Effector memory CD4-positive, alpha-beta T cell (primary cell): ENCODE results near the gene ZBTB12.
"Not testable (repeated sequence)": the region's sequence is repeated elsewhere in the genome, so short reads cannot be mapped to it uniquely, and the experiment has no call there.

Source experiments
- DNase-seq, 3 donors: peaks; one replicate each; pipeline ENCODE4 v3.0.0-alpha.2; 2020
- H3K27ac ChIP-seq: 2 replicates; pipeline ENCODE4 v1.7.0; 2013; ENCODE audit warnings: mild to moderate bottlenecking, low read length, moderate library complexity; ENCODE audit not compliant: insufficient read depth, poor library complexity, severe bottlenecking
- H3K27me3 ChIP-seq: replicated peaks from 2 replicates; pipeline ENCODE4 v1.7.0; 2013; ENCODE audit warnings: mild to moderate bottlenecking, low read length; ENCODE audit not compliant: insufficient read depth, control insufficient read depth, poor library complexity, severe bottlenecking
- H3K36me3 ChIP-seq: 2 replicates; pipeline ENCODE4 v1.7.0; 2013; ENCODE audit warnings: mild to moderate bottlenecking, low read length, moderate library complexity; ENCODE audit not compliant: control insufficient read depth, insufficient read depth
- H3K4me1 ChIP-seq: 2 replicates; pipeline ENCODE4 v1.7.0; 2013; ENCODE audit warnings: low read length, mild to moderate bottlenecking; ENCODE audit not compliant: control insufficient read depth, insufficient read depth, poor library complexity, severe bottlenecking
- H3K4me3 ChIP-seq: 2 replicates; pipeline ENCODE4 v1.7.0; 2013; ENCODE audit warnings: low read length, low read depth, mild to moderate bottlenecking; ENCODE audit not compliant: insufficient read depth, poor library complexity, severe bottlenecking
- H3K9me3 ChIP-seq: 2 replicates; pipeline ENCODE4 v1.7.0; 2013; ENCODE audit warnings: mild to moderate bottlenecking, low read length, moderate library complexity; ENCODE audit not compliant: control insufficient read depth

The ZBTB12 gene

DNA sequence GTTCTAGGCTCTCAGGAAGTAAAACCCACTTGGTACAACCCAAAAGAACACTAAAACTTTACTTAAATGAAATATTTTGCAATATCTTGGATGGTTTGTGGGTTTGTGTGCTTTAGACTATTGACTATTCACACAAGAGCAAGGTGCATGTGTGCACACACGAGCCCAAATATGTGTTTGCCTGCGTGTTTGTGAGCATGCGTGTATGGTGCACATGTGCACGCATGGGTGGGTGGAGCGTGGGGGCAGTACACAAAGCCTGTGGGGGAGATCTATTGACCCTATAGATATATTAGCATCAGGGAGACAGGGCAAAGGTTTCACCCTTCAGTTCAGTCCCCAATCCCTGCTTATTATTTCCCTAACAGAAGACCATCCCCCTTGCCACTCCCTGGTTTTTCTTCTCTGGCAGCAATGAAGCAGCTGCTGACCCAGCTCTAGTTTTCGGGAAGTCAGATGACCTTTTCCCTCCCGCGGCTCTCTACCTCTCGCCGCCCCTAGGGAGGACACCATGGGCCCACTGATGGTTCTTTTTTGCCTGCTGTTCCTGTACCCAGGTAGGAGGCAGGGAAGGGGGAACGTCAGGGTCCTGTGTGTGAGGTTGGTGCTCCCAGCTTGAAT lies 25.5 kb upstream of the ZBTB12 start, which contains the start of gene C2:
Gene C2 (plus strand): TSS at position 476 of the 621 bp plus-strand sequence. CDS start 36 bp downstream, at position 512.
- Histone ChIP-seq H3K27me3 (no peaks in the 10 kb centered on the region), H3K36me3 (no peaks in the 10 kb centered on the region), H3K4me3 (no peak within 1 kb of the TSS), H3K9me3 (no peaks in the 10 kb centered on the region), H3K4me1 (no peaks in the 10 kb centered on the region), H3K27ac (no peak within 1 kb of the TSS)
- DNase-seq: no peak

DNA sequence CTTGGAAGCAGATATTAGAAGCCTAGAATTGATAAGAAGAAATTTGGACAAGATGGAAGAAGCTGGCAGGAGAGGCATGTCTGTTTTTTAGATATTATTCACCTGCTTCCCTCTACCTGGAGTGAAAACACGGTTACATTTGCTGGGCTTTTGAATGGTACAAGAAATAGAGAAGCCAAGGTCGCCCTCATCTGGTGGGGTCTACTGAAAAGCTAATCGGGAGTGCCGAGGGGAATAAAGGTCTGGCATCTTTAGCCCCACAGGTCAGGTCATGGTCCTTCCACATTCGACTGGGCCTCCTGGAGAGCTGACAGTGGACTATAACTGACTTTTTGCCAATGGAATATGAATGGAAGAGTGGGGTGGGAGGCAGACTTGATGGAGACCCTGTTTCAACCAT lies 21.1 kb upstream of the ZBTB12 start:
- no peaks in the 10 kb centered on the region for H3K36me3 ChIP-seq
- DNase-seq: no peak
- no peak overlapping the region for H3K27ac ChIP-seq

GRCh38 chr6:31920811-31921210 lies 18.9 kb upstream of the ZBTB12 start:
- no peaks in the 10 kb centered on the region for H3K27me3 ChIP-seq
- no peak overlapping the region for H3K27ac ChIP-seq
- no peak for DNase-seq
- H3K9me3 ChIP-seq: no peaks in the 10 kb centered on the region
- no peaks in the 10 kb centered on the region for H3K4me1 ChIP-seq
- H3K4me3 ChIP-seq: no peak overlapping the region
- no peaks in the 10 kb centered on the region for H3K36me3 ChIP-seq

More for the DNA sequence above, 21.1 kb upstream of the ZBTB12 start:
- Histone ChIP-seq H3K27me3 (no peaks in the 10 kb centered on the region), H3K4me3 (no peak overlapping the region), H3K4me1 (no peaks in the 10 kb centered on the region), H3K9me3 (no peaks in the 10 kb centered on the region)

- Histone ChIP-seq H3K27ac (no peak overlapping the region), H3K36me3 (no peaks in the 10 kb centered on the region), H3K9me3 (no peaks in the 10 kb centered on the region), H3K4me3 (no peak overlapping the region), H3K27me3 (no peaks in the 10 kb centered on the region), H3K4me1 (no peaks in the 10 kb centered on the region)
- no peak for DNase-seq
Measured at GRCh38 chr6:31919624-31920303, 17.9 kb upstream of the ZBTB12 start.

- H3K4me3 ChIP-seq: no peak overlapping the region
- H3K4me1 ChIP-seq: no peaks in the 10 kb centered on the region
- no peaks in the 10 kb centered on the region for H3K36me3 ChIP-seq
- no peaks in the 10 kb centered on the region for H3K9me3 ChIP-seq
- no peaks in the 10 kb centered on the region for H3K27me3 ChIP-seq
- no peak for DNase-seq
- no peak overlapping the region for H3K27ac ChIP-seq
Measured at GRCh38 chr6:31918069-31918720, 16.3 kb upstream of the ZBTB12 start.

- Histone ChIP-seq H3K36me3 (no peaks in the 10 kb centered on the region), H3K9me3 (no peaks in the 10 kb centered on the region), H3K4me1 (no peaks in the 10 kb centered on the region), H3K27me3 (no peaks in the 10 kb centered on the region), H3K4me3 (no peak overlapping the region), H3K27ac (no peak overlapping the region)
- no peak for DNase-seq
Measured at GRCh38 chr6:31915756-31916155, 13.9 kb upstream of the ZBTB12 start.

GRCh38 chr6:31915351-31915750 lies 13.5 kb upstream of the ZBTB12 start:
- H3K27ac ChIP-seq: no peak overlapping the region
- H3K9me3 ChIP-seq: no peaks in the 10 kb centered on the region
- no peaks in the 10 kb centered on the region for H3K36me3 ChIP-seq
- H3K27me3 ChIP-seq: no peaks in the 10 kb centered on the region
- H3K4me1 ChIP-seq: no peaks in the 10 kb centered on the region
- no peak overlapping the region for H3K4me3 ChIP-seq
- DNase-seq: no peak

DNA sequence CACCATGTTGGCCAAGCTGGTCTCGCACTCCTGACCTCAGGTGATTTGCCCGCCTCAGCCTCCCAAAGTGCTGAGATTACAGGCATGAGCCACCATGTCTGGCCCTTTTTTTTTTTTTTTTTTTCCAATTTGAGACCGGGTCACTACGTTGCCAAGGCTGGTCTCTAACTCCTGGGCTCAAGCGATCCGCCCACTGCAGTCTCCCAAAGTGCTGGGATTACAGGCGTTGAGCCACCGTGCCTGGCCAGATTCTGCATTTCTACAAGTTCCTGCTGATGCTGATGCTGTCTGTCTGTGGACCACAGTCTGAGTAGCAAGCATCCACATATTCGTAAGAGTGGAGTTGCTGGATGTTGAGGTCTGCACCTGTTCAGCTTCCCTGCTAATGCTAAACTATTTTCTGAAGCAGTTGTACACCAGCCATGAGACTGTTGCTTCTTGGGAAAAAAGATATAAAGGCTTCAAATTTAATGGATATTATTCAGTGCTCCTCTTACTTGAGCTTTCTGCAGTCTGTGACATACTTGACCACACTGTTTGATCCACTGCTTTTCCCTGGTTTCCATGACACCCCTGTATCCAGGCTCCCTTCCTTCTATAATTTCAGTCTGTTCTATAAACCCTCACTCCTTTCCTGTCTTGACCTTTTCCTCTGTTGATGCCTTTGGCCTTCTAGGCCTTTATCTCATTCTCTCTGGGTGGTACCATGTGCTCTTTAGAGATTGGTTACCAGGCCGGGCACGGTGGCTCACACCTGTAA lies 10.1 kb upstream of the ZBTB12 start:
- no peaks in the 10 kb centered on the region for H3K4me1 ChIP-seq

DNA sequence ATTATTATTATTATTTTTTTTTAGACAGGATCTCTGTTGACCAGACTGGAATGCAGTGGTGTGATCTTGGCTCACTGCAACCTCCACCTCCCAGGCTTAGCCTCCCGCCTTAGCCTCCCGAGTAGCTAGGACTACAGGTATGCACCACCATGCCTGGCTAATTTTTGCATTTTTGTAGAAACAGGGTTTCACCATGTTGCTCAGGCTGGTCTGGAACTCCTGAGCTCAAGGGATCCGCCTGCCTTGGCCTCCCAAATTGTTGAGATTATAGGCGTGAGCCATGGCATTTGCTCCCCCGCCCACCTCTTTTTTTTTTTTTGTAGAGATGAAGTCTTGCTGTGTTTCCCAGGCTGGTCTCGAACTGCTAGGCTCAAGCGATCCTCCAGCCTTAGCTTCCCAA lies 7.4 kb upstream of the ZBTB12 start:
- not testable (repeated sequence) for H3K4me3 ChIP-seq, H3K9me3 ChIP-seq, H3K27me3 ChIP-seq, H3K4me1 ChIP-seq, DNase-seq, H3K36me3 ChIP-seq, H3K27ac ChIP-seq

More for the DNA sequence above, 10.1 kb upstream of the ZBTB12 start:
- no peak overlapping the region for H3K27ac ChIP-seq
- no peaks in the 10 kb centered on the region for H3K27me3 ChIP-seq
- H3K9me3 ChIP-seq: no peaks in the 10 kb centered on the region
- H3K36me3 ChIP-seq: no peaks in the 10 kb centered on the region
- no peak overlapping the region for H3K4me3 ChIP-seq
- no peak for DNase-seq
